AG09309 (cell line): ENCODE results near the gene KLHL5.

ENCODE experiments used
- DNase-seq: peaks from one replicate; pipeline ENCODE4 v3.0.0-alpha.2; 2010; ENCODE audit warnings: low read depth
- H3K4me3 ChIP-seq: 2 replicates; pipeline ENCODE4 v1.5.1; 2011; ENCODE audit warnings: mild to moderate bottlenecking, low read depth, low read length, moderate library complexity; ENCODE audit not compliant: control insufficient read depth
- CTCF ChIP-seq: IDR thresholded peaks from 2 replicates; pipeline ENCODE4 v1.5.1; 2011; ENCODE audit warnings: mild to moderate bottlenecking, low read depth, low read length, inconsistent platforms; ENCODE audit not compliant: insufficient read depth, control insufficient read depth; ENCODE audit errors: missing control alignments

KLHL5 gene

DNA sequence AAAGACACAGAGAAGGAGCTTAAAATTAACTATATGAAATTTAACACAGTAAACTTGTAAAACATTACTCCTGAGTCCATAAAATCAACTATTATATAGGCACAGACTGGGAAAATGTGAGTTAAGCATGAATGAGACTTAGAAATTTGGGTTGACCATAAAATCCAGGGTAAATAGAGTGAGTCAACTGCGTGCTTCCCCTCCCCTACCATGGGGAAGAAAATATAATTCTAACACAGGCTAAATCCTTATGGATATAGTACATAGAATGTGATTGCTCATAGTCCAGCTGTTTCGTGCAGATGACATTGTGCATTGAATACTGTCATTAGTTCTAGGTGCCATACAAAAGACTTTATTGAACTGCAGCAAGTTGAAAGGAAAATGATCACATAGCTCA is 42.2 kb downstream of the KLHL5 start:
- no peak for DNase-seq
- TF ChIP-seq CTCF, result no peak
- no peak overlapping the region for H3K4me3 ChIP-seq

DNA sequence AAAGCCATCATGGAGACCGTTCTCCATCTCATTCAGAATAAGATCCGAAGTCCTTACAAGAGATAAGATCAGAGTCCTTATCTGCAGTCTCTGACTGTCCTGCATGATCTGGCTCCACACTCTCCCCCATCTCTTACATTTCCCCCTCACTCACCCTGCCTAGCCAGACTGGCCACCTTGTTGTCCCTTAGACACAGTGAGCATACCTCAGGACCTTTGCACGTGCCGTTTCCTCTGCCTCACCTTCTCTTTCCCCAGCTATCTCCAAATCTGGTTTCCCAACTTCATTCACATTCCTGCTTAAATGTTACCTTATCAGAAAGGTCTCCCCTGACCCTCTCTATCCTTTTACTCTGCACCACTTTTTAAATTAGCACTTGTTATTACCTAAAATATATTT is 44.0 kb downstream of the KLHL5 start:
- DNase-seq, result no peak

GRCh38 chr4:39114436-39114835 is 52.4 kb downstream of the KLHL5 start:
- no peak overlapping the region for H3K4me3 ChIP-seq

More for the DNA sequence above, 44.0 kb downstream of the KLHL5 start:
- H3K4me3 ChIP-seq, result no peak overlapping the region
- TF ChIP-seq CTCF, result no peak

DNA sequence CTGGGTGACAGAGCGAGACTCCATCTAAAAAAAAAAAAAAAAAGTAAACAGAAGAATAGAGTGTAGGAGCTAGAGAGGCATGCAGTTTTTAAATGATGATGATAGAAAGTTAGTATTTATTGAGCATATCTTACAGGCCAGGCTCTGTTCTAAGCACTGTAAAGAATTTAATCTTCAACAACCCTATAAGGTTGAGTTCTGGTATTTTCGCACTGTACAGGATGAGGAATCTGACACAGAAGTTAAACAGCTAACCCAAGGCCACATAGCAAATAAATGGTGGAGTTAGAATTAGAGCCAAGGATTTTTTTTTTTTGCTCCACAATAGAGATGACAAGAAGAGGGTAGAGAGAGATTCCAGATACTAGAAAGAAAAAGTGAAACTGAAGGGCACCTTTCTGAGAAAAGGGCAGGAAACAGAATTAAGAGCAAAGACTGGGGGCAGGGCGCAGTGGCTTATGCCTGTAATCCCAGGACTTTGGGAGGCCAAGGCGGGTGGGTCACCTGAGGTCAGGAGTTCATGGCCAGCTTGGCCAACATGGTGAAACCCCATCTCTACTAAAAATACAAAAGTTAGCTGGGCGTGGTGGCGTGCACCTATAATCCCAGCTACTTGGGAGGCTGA is 56.1 kb downstream of the KLHL5 start:
- TF ChIP-seq CTCF, result no peak
- DNase-seq, result no peak

More at GRCh38 chr4:39114436-39114835, 52.4 kb downstream of the KLHL5 start:
- no peak for TF ChIP-seq CTCF
- DNase-seq, result no peak

DNA sequence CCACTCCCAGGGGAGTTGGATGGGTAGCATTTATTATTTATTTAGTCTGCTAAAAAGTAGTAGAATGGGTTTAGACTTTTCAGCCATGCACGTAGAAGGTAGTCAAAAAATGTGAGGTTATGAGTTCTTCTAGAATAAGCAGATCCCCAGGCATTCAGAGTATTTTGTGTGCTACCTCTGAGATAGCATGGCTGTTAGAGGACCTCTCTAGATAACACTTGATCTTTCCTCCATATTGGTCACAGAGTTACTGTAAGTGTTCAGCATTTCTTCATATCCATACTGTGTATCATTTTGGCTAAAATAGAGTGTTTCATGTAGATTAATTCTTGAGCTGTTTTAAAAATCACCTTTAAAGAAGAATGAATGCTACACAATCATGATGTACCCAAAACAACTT is 58.4 kb downstream of the KLHL5 start:
- no peak overlapping the region for H3K4me3 ChIP-seq
- TF ChIP-seq CTCF, result no peak
- DNase-seq, result no peak

More for the DNA sequence above, 56.1 kb downstream of the KLHL5 start:
- no peak overlapping the region for H3K4me3 ChIP-seq

GRCh38 chr4:39124885-39125599 is 63.0 kb downstream of the KLHL5 start:
- H3K4me3 ChIP-seq, result no peak overlapping the region
- TF ChIP-seq CTCF, result no peak
- DNase-seq, result no peak
